Spinal cord (tissue), 10 donors: ENCODE measurements around the gene WBP11. TPM values are rescaled to one million over a fixed set of nuclear protein-coding genes. Genes with fewer than 3 reads are reported as not detected.
"Not testable (repeated sequence)": the region's sequence is repeated elsewhere in the genome, so short reads cannot be mapped to it uniquely, and the experiment has no call there.

Experiments
- DNase-seq, 6 donors: peaks; one replicate each; pipeline versions ENCODE4 v3.0.0 to v3.0.0-alpha.2; 2013 to 2015; ENCODE audit warnings: low spot score in 6 of 6, low read depth in 4 of 6
- H3K27ac ChIP-seq: one replicate; pipeline ENCODE4 v1.5.1; 2013; ENCODE audit warnings: low read depth, low read length, control low read depth
- H3K27me3 ChIP-seq: one replicate; pipeline ENCODE4 v1.6.1; 2013; ENCODE audit warnings: low read length; ENCODE audit not compliant: control insufficient read depth, insufficient read depth
- H3K36me3 ChIP-seq: one replicate; pipeline ENCODE4 v1.6.1; 2013; ENCODE audit warnings: low read length; ENCODE audit not compliant: control insufficient read depth, insufficient read depth
- H3K4me1 ChIP-seq: one replicate; pipeline ENCODE4 v1.6.1; 2013; ENCODE audit warnings: low read length; ENCODE audit not compliant: control insufficient read depth, insufficient read depth
- H3K4me3 ChIP-seq: one replicate; pipeline ENCODE4 v1.5.1; 2013; ENCODE audit warnings: low read depth, low read length, control low read depth
- H3K9me3 ChIP-seq: one replicate; pipeline ENCODE4 v1.6.1; 2013; ENCODE audit warnings: low read length; ENCODE audit not compliant: control insufficient read depth, insufficient read depth
- WGBS: methylation state at CpG from one replicate; pipeline ENCODE4 v1.1.5; 2013; ENCODE audit warnings: missing lambda C conversion rate; ENCODE audit not compliant: insufficient coverage; 5-methylcytosine and 5-hydroxymethylcytosine counted together
- polyA plus RNA-seq, 2 donors: library from polyadenylated mRNA; unstranded; fragments of 120-200 nt; gene quantifications; one replicate each; pipeline ENCODE4 v1.2.1, GENCODE V29; 2013; ENCODE audit not compliant: insufficient read length in 2 of 2
- total RNA-seq, 2 donors: library from RNA; depleted of rRNA in 1 of 2; stranded (reverse); fragments of 120-200 nt in 1 of 2; fragments of >200 nt in 1 of 2; gene quantifications; one replicate each; pipeline versions ENCODE4 v1.2.3 to v1.2.4, GENCODE V29; 2013 to 2014
- donor health status: healthy.

WBP11 gene
- total and polyA plus RNA-seq, 4 donors = 19.3 to 86.2 (median 50.7) TPM

DNA sequence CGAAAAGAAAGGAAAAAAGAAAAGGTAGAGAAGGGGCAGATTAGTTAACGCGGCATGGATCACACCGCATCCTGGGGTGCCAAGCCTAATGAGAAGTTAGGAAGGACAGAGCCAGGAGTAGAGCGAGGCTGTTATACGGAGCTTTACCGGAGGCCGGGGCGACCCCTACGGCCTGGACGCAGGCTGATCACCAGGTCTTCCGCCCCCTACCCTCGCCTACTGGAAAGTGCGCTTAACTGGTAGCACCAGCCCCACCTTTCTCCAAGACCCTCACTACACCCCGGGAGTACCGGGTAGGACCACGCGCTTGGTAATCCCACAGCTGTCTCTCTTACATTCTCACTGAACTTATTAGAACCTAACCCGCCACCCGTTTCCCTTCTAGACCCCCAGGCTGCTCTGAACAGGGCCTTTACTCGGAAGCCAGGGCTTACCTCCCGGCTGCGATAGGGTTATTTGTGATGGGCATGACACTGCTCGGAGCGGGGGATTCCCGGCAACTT lies 33.8 kb downstream of the WBP11 start:
- DNase-seq = peak in 1 of 6 donors; percentile 75
- Histone ChIP-seq H3K27me3 (no peaks in the 10 kb centered on the region), H3K9me3 (no peaks in the 10 kb centered on the region), H3K4me3 (peak overlapping the region; percentile 93), H3K4me1 (peaks cover 26% of the 10 kb centered on the region), H3K36me3 (no peaks in the 10 kb centered on the region), H3K27ac (peak overlapping the region; percentile 95)
- WGBS = 7% methylated on average over 26 of the region's 26 CpGs

DNA sequence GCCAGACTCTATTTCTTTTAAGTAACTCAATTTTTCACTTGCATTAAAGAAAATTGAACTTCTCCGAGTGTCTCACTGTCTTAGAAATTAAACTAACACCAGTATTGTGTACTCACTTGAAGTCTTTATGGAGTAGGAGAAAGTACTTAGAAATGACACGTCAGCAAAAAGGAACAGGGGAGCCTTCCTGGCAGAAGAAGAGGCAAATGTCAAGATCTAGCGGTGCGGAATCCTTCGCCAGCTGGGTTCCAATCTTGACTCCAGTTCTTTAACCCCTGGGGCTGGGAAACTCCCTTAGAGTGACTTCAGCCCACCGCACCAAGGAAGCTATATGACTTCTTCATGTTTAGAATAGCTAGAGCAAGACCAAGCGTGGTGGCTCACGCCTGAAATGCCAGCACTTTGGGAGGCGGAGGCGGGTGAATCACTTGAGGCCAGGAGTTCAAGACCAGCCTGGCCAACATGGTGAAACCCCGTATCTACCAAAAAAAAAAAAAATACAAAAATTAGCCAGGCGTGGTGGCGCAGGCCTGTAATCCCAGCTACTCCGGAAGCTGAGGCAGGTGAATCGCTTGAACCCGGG lies 34.4 kb downstream of the WBP11 start:
- no peaks in the 10 kb centered on the region for H3K36me3 ChIP-seq
- peak overlapping the region; percentile 93 for H3K4me3 ChIP-seq
- no peaks in the 10 kb centered on the region for H3K9me3 ChIP-seq
- H3K27ac ChIP-seq = peak overlapping the region; percentile 95
- peaks cover 25% of the 10 kb centered on the region for H3K4me1 ChIP-seq
- H3K27me3 ChIP-seq = no peaks in the 10 kb centered on the region
- peak in 1 of 6 donors; percentile 11 for DNase-seq
- 59% methylated on average over 14 of the region's 16 CpGs for WGBS

DNA sequence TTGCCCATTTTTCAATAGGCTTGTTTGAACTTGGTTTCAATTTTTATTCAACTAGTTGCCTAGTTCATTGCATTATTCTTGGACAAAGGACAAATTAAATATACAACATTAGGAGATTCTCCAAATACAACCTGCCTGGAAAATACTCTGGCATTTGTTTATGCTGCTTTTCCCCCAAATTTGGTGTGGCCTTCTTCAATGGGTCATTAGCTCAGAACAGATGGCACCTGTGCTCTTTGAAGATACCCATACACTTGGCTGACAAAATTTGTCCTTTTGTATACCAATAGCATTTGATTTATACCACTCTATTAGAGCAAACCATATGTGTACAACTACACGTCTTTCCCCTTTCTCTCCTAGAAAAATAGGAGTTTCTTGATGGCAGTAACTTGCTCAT lies 35.7 kb downstream of the WBP11 start:
- no peaks in the 10 kb centered on the region for H3K27me3 ChIP-seq
- H3K36me3 ChIP-seq = no peaks in the 10 kb centered on the region
- H3K9me3 ChIP-seq = no peaks in the 10 kb centered on the region
- H3K4me3 ChIP-seq = no peak overlapping the region
- H3K27ac ChIP-seq = no peak overlapping the region
- WGBS = no CpG with 5 or more reads among the region's 1 CpG
- peaks cover 18% of the 10 kb centered on the region for H3K4me1 ChIP-seq
- DNase-seq = no peak

DNA sequence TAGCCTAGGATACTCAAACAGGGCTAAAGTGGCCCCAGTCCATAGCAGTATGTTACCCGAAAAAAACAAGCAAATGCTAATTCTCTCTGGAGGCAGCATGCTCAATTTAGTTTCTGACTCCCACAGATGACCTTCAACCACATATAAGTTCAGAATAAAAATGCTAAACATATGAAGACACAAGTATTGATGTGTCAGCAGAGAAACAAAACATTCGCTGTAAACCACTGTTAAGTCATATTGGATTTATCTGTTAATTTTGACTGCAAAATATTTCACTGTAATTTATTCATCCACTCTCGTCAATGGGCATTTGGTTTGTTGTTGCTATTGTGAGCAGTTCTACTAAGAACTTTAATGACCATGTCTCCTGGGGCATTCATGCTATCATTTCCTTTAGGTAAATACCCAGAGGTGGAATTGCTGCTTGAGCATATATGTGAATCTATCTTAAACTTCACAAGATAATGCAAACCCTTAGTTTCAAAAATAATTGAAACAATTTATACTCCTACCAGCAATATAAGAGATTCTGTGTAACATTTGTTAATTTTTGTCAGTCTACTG lies 36.5 kb downstream of the WBP11 start:
- H3K4me1 ChIP-seq = peaks cover 18% of the 10 kb centered on the region
- H3K27me3 ChIP-seq = no peaks in the 10 kb centered on the region
- DNase-seq = no peak
- H3K36me3 ChIP-seq = no peaks in the 10 kb centered on the region
- WGBS = no CpG with 5 or more reads among the region's 3 CpGs
- no peaks in the 10 kb centered on the region for H3K9me3 ChIP-seq
- no peak overlapping the region for H3K4me3 ChIP-seq
- H3K27ac ChIP-seq = no peak overlapping the region

DNA sequence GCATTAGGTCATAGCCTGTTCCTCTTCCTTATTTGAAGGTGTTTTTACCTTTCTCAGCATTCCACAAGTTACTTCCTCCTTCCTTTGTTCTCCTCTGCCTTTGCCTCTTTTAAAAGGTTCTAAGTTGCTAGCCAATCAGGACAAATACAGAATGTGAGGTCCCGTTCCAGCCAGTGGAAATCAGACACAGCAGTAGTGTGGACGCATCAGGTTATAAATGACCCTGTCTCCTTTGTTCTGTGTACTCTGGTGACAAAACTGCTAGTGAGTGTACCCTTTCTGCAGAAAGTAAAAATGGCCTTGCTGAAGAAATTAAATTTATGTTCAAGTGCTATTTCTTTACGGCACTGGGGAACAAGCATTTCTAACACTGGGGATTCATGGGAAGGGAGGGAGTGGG lies 37.3 kb downstream of the WBP11 start:
- not testable (repeated sequence) for DNase-seq, H3K4me3 ChIP-seq, H3K27ac ChIP-seq, H3K27me3 ChIP-seq, H3K9me3 ChIP-seq, H3K36me3 ChIP-seq
- 79% methylated on average over 3 of the region's 3 CpGs for WGBS
- peaks cover 18% of the 10 kb centered on the region for H3K4me1 ChIP-seq

DNA sequence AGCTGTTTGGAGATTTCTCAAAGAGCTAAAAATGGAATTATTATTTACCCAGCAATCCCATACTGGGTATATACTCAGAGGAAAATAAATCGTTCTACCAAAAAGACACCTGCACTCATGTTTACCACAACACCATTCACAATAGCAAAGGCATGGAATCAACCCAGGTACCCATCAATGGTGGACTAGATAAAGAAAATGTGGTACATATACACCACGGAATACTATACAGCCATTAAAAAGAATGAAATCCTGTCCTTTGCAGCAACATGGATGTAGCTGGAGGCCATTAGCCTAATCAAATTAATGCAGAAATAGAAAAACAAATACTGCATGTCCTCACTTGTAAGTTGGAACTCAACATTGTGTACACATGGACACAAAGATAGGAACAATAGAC lies 37.9 kb downstream of the WBP11 start:
- H3K36me3 ChIP-seq = no peaks in the 10 kb centered on the region
- H3K4me3 ChIP-seq = no peak overlapping the region
- no peak overlapping the region for H3K27ac ChIP-seq
- H3K27me3 ChIP-seq = no peaks in the 10 kb centered on the region
- H3K4me1 ChIP-seq = peaks cover 13% of the 10 kb centered on the region
- WGBS = no CpG with 5 or more reads among the region's 2 CpGs
- no peaks in the 10 kb centered on the region for H3K9me3 ChIP-seq
- no peak for DNase-seq

DNA sequence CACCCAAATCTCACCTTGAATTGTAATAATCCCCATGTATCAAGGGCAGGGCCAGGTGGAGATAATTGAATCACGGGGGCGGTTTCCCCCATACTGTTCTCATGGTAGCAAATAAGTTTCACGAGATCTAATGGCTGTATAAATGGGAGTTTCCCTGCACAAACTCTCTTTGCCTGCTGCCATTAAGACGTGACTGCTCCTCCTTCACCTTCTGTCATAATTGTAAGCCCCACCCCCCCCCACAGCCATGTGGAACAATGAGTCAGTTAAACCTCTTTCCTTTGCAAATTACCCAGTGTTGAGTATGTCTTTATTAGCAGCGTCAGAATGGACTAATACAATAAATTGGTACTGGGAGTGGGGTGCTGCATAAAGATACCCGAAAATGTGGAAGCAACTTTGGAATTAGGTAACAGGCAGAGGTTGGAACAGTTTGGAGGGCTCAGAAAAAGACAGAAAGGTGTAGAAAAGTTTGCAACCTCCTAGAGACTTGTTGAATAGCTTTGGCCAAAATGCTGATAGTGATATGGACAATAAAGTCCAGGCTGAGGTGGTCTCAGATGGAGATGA lies 43.5 kb downstream of the WBP11 start:
- H3K27me3 ChIP-seq, H3K4me3 ChIP-seq, DNase-seq, H3K36me3 ChIP-seq, H3K4me1 ChIP-seq, H3K9me3 ChIP-seq, H3K27ac ChIP-seq: not testable (repeated sequence)
- WGBS = 87% methylated on average over 2 of the region's 6 CpGs

DNA sequence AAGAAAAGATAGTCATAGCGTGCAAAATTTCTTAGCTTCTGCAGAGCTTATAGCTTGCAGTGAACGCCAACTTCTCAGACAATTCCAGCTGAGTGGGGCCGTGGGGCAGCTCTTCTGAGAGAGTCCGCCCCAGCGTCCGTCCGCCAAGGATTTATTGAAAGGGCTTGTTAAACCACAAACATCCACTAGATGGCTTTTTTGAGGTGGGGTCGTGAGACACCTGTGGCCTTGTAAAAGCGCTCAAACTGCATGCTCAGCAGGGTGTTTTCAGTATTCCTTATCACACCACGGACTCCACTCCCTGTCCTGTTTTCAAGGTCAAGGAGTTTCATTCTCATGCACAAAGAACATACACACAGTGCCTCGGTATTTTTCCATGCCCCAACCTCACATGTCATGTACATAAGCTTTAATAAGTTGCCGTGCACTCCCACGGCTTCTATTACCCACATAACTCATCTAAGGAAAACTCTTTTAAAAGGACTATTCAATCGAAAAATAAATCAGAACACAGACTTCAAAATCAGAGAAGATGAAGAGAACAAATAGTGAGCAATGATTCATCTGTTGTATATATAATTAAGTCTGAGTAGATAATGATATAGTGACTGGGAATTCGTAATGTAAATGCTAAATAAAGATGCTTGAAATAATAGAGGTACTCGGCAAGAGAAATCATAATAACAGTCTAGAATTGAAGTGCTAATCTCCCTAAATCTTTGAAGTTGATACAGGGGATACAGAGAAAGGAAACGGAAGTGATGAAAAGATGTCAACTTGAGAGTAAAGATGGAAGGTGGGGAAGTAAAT lies 46.7 kb downstream of the WBP11 start:
- H3K27me3 ChIP-seq = no peaks in the 10 kb centered on the region
- no peaks in the 10 kb centered on the region for H3K36me3 ChIP-seq
- no peak overlapping the region for H3K27ac ChIP-seq
- no peaks in the 10 kb centered on the region for H3K9me3 ChIP-seq
- DNase-seq = no peak
- H3K4me3 ChIP-seq = no peak overlapping the region
- H3K4me1 ChIP-seq = no peaks in the 10 kb centered on the region
- WGBS = 28% methylated on average over 9 of the region's 17 CpGs

DNA sequence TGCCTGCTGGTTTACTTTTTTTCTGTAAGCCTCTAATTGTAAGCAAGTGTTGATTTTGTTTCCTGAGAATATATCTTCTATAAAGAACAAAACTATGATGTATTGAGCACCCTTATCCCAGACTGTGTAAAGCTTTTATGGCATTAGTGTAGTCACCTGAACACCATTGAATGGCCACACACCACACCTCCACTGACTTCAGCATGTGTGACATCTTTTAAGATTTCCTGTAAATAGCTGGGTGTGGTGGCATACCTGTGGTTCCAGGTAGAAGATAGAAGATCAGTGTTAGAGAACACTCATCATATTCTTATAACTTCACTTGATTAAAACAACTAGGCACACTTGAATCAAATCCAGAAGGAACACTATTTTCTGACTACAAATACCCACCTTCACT lies 51.3 kb downstream of the WBP11 start:
- DNase-seq = no peak
- Histone ChIP-seq H3K27me3 (no peaks in the 10 kb centered on the region), H3K4me3 (no peak overlapping the region), H3K36me3 (no peaks in the 10 kb centered on the region), H3K9me3 (no peaks in the 10 kb centered on the region), H3K27ac (no peak overlapping the region), H3K4me1 (no peaks in the 10 kb centered on the region)
